ENCODE measurements around the gene HS3ST2.
A peak's percentile ranks its signal among the peaks of the same experiment; 100 is the strongest.

DNA sequence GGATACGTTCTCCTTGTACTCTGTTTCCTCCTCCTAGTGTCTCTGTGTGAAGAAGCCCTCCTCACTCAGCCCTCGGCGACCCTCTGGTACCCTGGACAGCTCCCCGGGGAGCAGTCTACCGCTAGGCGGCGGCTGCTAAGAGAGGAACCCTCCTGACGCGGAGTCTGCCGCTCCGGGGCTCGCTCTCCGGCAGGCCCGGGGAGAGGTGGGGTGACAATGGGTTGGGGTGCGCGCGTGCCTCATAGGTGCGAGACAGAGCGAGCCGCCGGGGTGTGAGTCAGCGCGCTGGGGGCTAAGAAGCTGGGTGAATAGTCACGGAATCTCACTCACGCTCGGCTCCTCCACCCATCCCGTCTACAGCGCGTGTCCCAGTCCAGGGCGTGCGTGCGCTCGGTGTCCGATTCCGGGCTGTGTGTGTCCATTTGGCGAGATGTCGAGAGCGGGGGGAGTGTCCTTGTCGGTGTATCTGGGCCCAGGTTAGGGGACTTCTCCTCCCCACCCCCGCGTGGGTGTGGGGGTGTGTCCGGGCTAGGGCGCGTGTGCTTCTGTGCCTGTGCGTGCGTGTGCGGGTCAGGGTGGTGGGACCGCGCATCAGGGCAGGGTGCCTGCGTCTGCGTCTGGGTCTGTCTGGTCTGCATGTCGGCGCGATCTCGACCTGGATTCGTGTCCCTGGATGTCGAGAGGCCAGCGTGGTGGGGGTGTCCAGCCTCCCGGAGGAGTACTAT is 577 bp upstream of the HS3ST2 start:
- TF ChIP-seq, protein P1, sequence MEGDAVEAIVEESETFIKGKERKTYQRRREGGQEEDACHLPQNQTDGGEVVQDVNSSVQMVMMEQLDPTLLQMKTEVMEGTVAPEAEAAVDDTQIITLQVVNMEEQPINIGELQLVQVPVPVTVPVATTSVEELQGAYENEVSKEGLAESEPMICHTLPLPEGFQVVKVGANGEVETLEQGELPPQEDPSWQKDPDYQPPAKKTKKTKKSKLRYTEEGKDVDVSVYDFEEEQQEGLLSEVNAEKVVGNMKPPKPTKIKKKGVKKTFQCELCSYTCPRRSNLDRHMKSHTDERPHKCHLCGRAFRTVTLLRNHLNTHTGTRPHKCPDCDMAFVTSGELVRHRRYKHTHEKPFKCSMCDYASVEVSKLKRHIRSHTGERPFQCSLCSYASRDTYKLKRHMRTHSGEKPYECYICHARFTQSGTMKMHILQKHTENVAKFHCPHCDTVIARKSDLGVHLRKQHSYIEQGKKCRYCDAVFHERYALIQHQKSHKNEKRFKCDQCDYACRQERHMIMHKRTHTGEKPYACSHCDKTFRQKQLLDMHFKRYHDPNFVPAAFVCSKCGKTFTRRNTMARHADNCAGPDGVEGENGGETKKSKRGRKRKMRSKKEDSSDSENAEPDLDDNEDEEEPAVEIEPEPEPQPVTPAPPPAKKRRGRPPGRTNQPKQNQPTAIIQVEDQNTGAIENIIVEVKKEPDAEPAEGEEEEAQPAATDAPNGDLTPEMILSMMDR (IDR thresholded peaks at IDR 0.05), result peak in 4 of 7 experiments; percentile 2 to 45 (median 38)
- no peak for TF ChIP-seq POLR2A (IDR thresholded peaks at IDR 0.05)
- TF ChIP-seq POLR2AphosphoS5 (IDR thresholded peaks at IDR 0.05), result no peak
- TF ChIP-seq EP300 (IDR thresholded peaks at IDR 0.05), result no peak

Data from stomach (tissue), 4 donors.